ENCODE measurements around the gene PADI1.

PADI1 gene

GRCh38 chr1:17270891-17271765, 66.2 kb downstream of the PADI1 start:
- no peak for DNase-seq (ENCODE audit: low read depth in 2 of 3, low spot score in 2 of 3)

DNA sequence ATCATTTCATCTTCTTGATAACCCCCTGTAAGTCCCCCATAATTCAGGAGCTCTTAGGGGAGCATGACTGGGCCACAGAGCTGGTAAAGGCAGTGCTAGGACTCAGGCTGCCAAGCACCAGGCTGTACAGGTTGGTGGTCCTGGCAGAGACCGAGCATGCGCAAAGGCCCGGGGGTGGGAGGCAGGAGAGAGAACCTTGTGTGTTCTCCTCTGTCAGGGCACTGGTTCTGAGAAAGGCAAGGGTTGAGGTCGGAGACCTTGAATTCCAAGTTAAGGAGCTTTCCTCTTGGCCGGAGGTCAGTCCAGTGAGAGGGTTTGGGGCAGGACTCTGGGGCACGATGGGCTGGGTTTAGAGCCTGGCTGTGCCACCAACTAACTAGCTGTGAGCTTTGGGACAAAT, 67.1 kb downstream of the PADI1 start:
- DNase-seq (ENCODE audit: low read depth in 2 of 3, low spot score in 2 of 3), result no peak

DNA sequence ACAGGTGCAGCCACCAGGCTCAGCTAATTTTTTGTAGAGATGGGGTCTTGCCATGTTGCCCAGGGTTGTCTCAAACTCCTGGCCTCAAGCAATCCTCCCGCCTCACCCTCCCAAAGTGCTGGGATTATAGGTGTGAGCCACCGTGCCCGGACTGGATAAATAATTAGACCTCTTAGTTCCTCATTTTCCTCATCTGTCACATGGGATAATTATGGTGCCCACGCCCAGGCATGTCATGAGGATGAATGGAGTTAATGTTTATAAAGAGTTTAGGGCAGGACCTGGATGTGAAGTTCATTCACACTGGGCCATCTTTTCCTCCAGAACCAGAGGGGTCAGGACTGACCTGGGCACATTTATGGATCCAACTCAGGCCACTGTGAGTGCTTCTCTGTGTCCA, 67.7 kb downstream of the PADI1 start:
- no peak for DNase-seq (ENCODE audit: low read depth in 2 of 3, low spot score in 2 of 3)

GRCh38 chr1:17273096-17273495, 68.2 kb downstream of the PADI1 start:
- DNase-seq (ENCODE audit: low read depth in 2 of 3, low spot score in 2 of 3), result no peak

GRCh38 chr1:17274186-17275170, 69.5 kb downstream of the PADI1 start:
- peak in 2 of 3 experiments; percentile 21 to 33 for DNase-seq (ENCODE audit: low read depth in 2 of 3, low spot score in 2 of 3)

GRCh38 chr1:17276568-17276967, 71.6 kb downstream of the PADI1 start:
- DNase-seq (ENCODE audit: low read depth in 2 of 3, low spot score in 2 of 3), result no peak

- no peak for DNase-seq (ENCODE audit: low read depth in 2 of 3, low spot score in 2 of 3)
Measured at GRCh38 chr1:17277511-17278159, 72.7 kb downstream of the PADI1 start.

GRCh38 chr1:17278996-17279830, 74.3 kb downstream of the PADI1 start:
- no peak for DNase-seq (ENCODE audit: low read depth in 2 of 3, low spot score in 2 of 3)

DNA sequence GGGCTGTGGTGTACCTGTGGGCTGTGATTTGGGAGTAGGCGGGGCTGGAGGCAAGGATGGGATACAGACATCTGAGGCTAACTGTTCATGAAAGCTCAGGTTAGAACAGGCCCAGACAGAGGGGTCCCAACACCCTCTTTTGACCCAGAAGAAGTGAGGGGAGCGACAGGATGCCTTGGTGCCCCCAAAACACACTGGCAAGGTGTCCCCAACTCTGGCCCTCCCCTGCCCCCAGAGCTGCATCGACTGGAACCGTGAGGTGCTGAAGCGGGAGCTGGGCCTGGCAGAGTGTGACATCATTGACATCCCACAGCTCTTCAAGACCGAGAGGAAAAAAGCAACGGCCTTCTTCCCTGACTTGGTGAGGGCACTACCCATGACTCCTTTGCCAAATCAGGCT, 75.5 kb downstream of the PADI1 start:
- no peak for DNase-seq (ENCODE audit: low read depth in 2 of 3, low spot score in 2 of 3)

DNA sequence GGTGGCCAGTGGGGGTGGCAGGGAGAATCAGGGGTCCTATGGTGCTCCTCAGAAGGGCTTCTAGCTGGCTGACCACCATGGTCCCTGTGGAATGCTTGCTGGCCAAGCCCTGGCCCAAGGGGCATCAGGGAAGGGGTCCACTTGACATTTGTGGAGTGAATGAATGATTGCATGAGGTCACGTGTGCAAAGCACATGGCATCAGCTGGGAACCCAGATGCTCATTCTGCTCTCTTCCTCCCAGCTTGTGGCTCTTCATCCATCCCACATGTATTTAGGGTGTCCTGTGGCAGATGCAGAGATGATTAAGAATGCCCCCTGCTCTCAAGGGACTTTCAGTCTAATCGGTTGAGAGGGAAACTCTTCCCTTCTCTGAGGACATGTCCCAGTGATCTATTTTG, 76.0 kb downstream of the PADI1 start:
- no peak for DNase-seq (ENCODE audit: low read depth in 2 of 3, low spot score in 2 of 3)

DNA sequence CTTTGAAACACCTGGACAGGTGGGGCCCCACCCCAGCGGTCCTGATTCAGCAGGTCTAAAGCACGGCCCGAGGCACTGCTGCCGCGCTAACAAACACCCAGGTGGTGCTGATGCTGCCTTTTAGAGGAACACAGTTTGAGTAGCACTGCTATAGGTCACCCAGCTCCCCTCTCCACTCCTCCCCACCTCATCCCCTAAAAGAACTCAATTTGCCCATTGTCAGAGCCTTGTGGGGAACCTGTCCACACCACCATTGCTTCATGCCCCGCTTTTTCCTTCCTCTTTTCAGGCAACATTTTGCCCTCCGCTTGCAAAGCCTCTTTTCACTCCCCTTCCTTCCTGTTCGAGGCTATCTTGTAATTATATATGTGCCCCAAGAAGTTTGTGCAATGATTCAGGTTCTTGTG, 76.8 kb downstream of the PADI1 start:
- DNase-seq (ENCODE audit: low read depth in 2 of 3, low spot score in 2 of 3), result no peak

DNA sequence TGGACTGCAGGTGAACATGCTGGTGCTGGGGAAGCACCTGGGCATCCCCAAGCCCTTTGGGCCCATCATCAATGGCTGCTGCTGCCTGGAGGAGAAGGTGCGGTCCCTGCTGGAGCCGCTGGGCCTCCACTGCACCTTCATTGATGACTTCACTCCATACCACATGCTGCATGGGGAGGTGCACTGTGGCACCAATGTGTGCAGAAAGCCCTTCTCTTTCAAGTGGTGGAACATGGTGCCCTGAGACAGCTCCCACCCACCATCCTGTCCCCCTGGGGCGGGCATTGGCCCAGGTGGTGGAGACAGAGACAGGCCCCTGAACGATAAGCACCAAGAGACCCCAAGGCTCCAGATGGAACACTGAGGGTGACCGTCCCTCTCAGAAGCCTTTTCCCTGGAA, 77.9 kb downstream of the PADI1 start:
- DNase-seq (ENCODE audit: low read depth in 2 of 3, low spot score in 2 of 3), result no peak

DNA sequence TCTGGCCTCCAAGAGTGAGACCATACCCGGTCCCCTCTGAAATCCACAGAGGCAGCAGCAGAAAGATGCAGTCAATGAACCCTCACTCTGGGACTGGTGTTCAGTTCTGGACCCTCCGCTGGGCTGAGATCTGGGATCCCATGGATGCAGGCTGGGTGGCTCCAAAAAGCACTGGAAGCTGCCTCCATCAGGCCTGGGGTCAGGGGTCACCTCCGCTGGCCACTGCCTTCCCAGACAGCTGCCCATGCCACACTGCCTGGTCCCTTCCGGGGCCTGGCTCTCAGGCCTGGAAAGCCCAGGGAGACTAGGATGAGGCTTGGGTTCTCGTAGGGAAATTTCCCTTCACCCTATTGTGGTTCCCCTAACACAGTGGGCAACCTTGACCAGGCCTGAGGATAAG, 81.7 kb downstream of the PADI1 start:
- DNase-seq (ENCODE audit: low read depth in 2 of 3, low spot score in 2 of 3), result no peak

GRCh38 chr1:17287130-17287776, 82.3 kb downstream of the PADI1 start:
- no peak for DNase-seq (ENCODE audit: low read depth in 2 of 3, low spot score in 2 of 3)

DNA sequence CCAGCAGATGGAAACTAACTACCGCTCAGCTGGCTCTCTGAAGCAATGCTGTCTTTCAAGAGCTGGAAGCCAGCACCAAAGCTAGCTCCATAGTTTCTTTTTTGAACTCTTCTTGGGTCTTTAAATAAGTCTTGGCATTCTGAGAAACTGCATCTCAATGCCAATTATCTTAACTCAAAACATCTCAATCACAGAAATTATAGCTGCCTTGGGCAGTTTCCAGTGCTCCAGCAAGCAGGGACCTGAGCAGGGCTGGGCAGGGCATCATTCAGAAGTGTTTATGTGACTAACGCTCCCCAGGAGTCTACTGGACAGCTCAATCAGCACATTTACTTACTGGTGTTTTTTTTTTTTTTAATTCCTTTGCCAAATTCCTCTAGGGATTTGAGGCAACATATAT, 84.8 kb downstream of the PADI1 start:
- DNase-seq (ENCODE audit: low read depth in 2 of 3, low spot score in 2 of 3), result no peak

DNA sequence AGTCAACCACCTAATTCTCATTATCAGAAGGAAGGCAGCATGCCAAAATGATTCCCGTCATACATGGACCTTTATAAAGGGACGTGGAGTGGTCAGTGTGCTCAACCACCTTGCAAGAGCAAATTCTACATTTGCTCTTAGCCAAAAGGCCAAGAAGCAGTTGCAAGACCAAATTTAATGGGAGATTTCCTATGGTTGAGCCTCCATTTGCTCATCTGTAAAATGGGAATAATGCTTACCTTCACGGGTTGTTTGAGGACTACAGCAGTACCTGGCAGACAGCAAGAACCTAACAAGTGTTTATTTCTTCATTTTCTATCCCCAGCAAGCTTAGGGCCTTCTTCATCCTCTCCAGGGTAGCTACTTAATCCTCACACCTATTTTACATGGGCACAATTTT, 85.6 kb downstream of the PADI1 start:
- no peak for DNase-seq (ENCODE audit: low read depth in 2 of 3, low spot score in 2 of 3)

GRCh38 chr1:17292299-17293160, 87.6 kb downstream of the PADI1 start:
- DNase-seq (ENCODE audit: low read depth in 2 of 3, low spot score in 2 of 3), result no peak

DNA sequence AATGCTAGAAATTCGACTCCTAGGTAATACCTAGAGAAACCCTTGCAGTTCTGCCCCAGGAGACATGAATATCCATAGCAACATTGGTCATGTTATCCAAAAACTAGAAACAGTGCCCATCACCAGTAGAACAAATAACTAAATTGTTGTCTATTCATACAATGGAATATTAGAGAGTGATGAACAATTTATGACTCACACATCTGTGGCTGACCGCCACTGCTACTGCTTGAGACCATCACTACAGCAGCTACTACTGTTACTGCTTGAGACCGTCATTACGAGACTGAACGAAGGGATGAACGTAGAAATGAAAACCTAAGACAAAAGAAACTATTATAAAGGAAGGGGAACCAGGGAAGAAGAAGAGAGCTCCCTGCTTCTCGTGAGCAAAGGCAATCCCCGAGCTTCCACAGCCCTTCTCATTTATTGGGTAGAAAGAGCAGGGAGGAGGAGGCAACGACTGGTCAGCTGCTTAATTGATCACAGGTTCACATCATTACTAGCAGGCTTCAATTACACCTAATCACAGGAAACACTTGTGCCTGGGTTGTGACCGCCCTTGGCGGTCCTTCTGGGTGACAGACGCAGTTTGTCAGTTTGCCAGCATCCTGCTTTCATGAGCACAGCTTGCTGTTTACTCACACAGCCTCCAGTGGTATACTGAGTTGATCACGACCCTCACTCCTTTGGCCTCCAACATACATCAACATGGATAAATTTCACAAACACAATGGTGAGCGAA, 88.9 kb downstream of the PADI1 start:
- DNase-seq (ENCODE audit: low read depth in 2 of 3, low spot score in 2 of 3), result no peak
